ENCODE data around the gene MIA2. TPM values are rescaled to one million over a fixed set of nuclear protein-coding genes. Genes with fewer than 3 reads are reported as not detected.
"Not testable (repeated sequence)": the region's sequence is repeated elsewhere in the genome, so short reads cannot be mapped to it uniquely, and the experiment has no call there.

The MIA2 gene
- total RNA-seq, 1 donor from 2014 or later: 27.1 TPM

DNA sequence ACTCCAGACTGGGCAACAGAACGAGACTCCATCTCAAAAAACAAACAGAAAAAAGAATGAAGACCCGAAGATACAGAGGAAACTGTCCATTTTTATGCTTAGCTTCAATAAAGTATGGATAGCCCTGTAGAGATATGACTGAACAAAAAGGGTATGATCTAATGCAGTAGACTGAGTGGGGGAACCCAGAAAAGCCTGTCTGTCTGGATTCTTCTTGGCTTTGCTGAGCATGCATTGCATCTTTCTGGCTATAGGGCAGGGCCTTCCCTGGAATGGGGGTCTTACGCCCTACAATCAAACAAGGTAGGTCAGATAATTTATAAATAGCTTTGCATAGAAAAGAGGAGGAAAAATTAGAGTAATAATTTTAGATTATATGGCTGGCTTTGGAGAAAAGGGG is 10.1 kb downstream of the MIA2 start:
- no peaks in the 10 kb centered on the region for H3K4me1 Mint-ChIP-seq
- intact Hi-C loops (cut with micrococcal nuclease): loop anchor here (5.0 kb wide), 1 partner anchor 37 kb away; no protein-coding TSS in a partner anchor
- ChIA-PET CTCF (no interaction called here), POLR2A (interaction anchor here (0.6 kb wide), 1 partner anchor 85 kb away, joined by 3 read pairs; no protein-coding TSS in a partner anchor)
- no peak overlapping the region for H3K4me3 Mint-ChIP-seq
- no peak for TF ChIP-seq CTCF (IDR thresholded peaks at IDR 0.05)
- no peaks in the 10 kb centered on the region for H3K36me3 Mint-ChIP-seq (ENCODE audit: low read depth)
- peaks cover 16% of the 10 kb centered on the region for H3K27me3 Mint-ChIP-seq
- H3K27ac Mint-ChIP-seq: no peak overlapping the region
- DNase-seq (no peak), ATAC-seq (ENCODE audit: low read depth) (no peak)
- no peaks in the 10 kb centered on the region for H3K9me3 Mint-ChIP-seq

GRCh38 chr14:39246618-39247017 is 12.9 kb downstream of the MIA2 start:
- ChIA-PET POLR2A (no interaction called here), CTCF (no interaction called here)
- intact Hi-C loops (cut with micrococcal nuclease): no loop called here

DNA sequence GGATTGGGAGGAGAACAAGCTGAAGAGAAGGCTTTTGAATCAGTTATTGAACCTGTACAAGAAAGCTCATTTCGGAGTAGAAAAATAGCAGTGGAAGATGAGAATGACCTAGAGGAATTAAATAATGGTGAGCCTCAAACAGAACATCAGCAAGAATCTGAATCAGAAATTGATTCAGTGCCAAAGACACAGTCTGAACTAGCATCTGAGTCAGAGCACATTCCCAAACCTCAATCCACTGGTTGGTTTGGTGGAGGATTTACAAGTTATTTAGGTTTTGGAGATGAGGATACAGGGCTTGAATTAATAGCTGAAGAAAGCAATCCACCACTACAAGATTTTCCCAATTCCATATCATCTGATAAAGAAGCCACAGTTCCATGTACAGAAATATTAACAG is 13.5 kb downstream of the MIA2 start:
- Mint-ChIP-seq H3K36me3 (ENCODE audit: low read depth) (no peaks in the 10 kb centered on the region), H3K9me3 (peaks cover 2% of the 10 kb centered on the region), H3K27me3 (peaks cover 18% of the 10 kb centered on the region), H3K4me1 (no peaks in the 10 kb centered on the region), H3K4me3 (no peak overlapping the region), H3K27ac (no peak overlapping the region)
- TF ChIP-seq CTCF (IDR thresholded peaks at IDR 0.05): no peak
- intact Hi-C loops (cut with micrococcal nuclease): no loop called here
- no peak for DNase-seq
- POLR2A ChIA-PET: no interaction called here
- CTCF ChIA-PET: no interaction called here
- no peak for ATAC-seq (ENCODE audit: low read depth)

More at GRCh38 chr14:39246618-39247017, 12.9 kb downstream of the MIA2 start:
- H3K27ac Mint-ChIP-seq: no peak overlapping the region
- DNase-seq (no peak), ATAC-seq (ENCODE audit: low read depth) (no peak)
- H3K27me3 Mint-ChIP-seq: peaks cover 18% of the 10 kb centered on the region
- H3K4me3 Mint-ChIP-seq: no peak overlapping the region
- H3K9me3 Mint-ChIP-seq: no peaks in the 10 kb centered on the region
- no peaks in the 10 kb centered on the region for H3K36me3 Mint-ChIP-seq (ENCODE audit: low read depth)
- H3K4me1 Mint-ChIP-seq: no peaks in the 10 kb centered on the region
- no peak for TF ChIP-seq CTCF (IDR thresholded peaks at IDR 0.05)

- ChIA-PET CTCF (no interaction called here), POLR2A (no interaction called here)
- Mint-ChIP-seq H3K36me3 (ENCODE audit: low read depth) (no peaks in the 10 kb centered on the region), H3K4me1 (no peaks in the 10 kb centered on the region), H3K27ac (no peak overlapping the region), H3K9me3 (peaks cover 3% of the 10 kb centered on the region), H3K27me3 (peaks cover 7% of the 10 kb centered on the region), H3K4me3 (no peak overlapping the region)
- TF ChIP-seq CTCF (IDR thresholded peaks at IDR 0.05): no peak
- intact Hi-C loops (cut with micrococcal nuclease): no loop called here
- DNase-seq (no peak), ATAC-seq (ENCODE audit: low read depth) (no peak)
Measured at GRCh38 chr14:39251547-39251946, 17.8 kb downstream of the MIA2 start.

GRCh38 chr14:39257388-39257787 is 23.7 kb downstream of the MIA2 start:
- H3K4me3 Mint-ChIP-seq; DNase-seq; POLR2A ChIA-PET; ATAC-seq (ENCODE audit: low read depth); H3K27me3 Mint-ChIP-seq; intact Hi-C loops (cut with micrococcal nuclease); H3K36me3 Mint-ChIP-seq (ENCODE audit: low read depth); H3K27ac Mint-ChIP-seq; H3K9me3 Mint-ChIP-seq; H3K4me1 Mint-ChIP-seq; CTCF ChIA-PET: not testable (repeated sequence)

Data from activated B cell treated with CpG ODN at 0.5 μM for 24 hours (primary cell).